OCI-LY7 (cell line): ENCODE measurements around the gene SLC25A45. TPM values are rescaled to one million over a fixed set of nuclear protein-coding genes. Genes with fewer than 3 reads are reported as not detected.

ENCODE experiments used
- BruUV-seq: library from RNA; stranded (reverse); fragments of 400-500 nt; replicated peaks from 2 replicates; lab custom pipeline; 2021; lab: Mats Ljungman, UMichigan
- CTCF ChIA-PET: fragments of 300-600 bp; sonication (Branson Sonifier 250); formaldehyde crosslinking; loops from one replicate; lab custom pipeline; 2022; ENCODE audit warnings: antibody characterized with exemption; ENCODE audit not compliant: unreplicated experiment; lab: Charles Lee
- POLR2A ChIA-PET: fragments of 300-600 bp; sonication (Branson Sonifier 250); formaldehyde crosslinking; loops from one replicate; lab custom pipeline; 2022; ENCODE audit warnings: antibody characterized with exemption; lab: Charles Lee
- DNase-seq: peaks from one replicate; pipeline ENCODE4 v3.0.0-alpha.2; 2015; ENCODE audit warnings: low spot score
- H2AFZ ChIP-seq: fragments of 200-600 bp; sonication (generic), shearing (Covaris generic); 2 replicates; pipeline ENCODE4 v1.6.1; 2014; ENCODE audit warnings: mild to moderate bottlenecking, antibody characterized with exemption, low read length, moderate library complexity
- H3K27ac ChIP-seq: fragments of 200-600 bp; sonication (generic); 2 replicates; pipeline ENCODE4 v1.5.1; 2014; ENCODE audit warnings: mixed run types, low read depth, mild to moderate bottlenecking, moderate library complexity, low read length, inconsistent platforms; ENCODE audit not compliant: poor library complexity, severe bottlenecking
- H3K36me3 ChIP-seq: fragments of 200-600 bp; sonication (generic); 2 replicates; pipeline ENCODE4 v1.6.1; 2014; ENCODE audit warnings: mild to moderate bottlenecking, antibody characterized with exemption, low read length, moderate library complexity, mixed read lengths; ENCODE audit not compliant: insufficient read depth
- H3K4me1 ChIP-seq: fragments of 200-600 bp; sonication (generic); 2 replicates; pipeline ENCODE4 v1.5.1; 2014; ENCODE audit warnings: mild to moderate bottlenecking, low read length; ENCODE audit not compliant: insufficient read depth, poor library complexity, severe bottlenecking
- H3K4me2 ChIP-seq: fragments of 200-600 bp; sonication (generic); 2 replicates; pipeline ENCODE4 v1.6.1; 2014; ENCODE audit warnings: mild to moderate bottlenecking, low read length
- H3K4me3 ChIP-seq: fragments of 200-600 bp; sonication (generic); 2 replicates; pipeline ENCODE4 v1.5.1; 2014; ENCODE audit warnings: mild to moderate bottlenecking, low read depth, low read length; ENCODE audit not compliant: poor library complexity, severe bottlenecking
- H3K79me2 ChIP-seq: fragments of 200-600 bp; sonication (generic); 2 replicates; pipeline ENCODE4 v1.6.1; 2016; ENCODE audit warnings: low read depth, mild to moderate bottlenecking, low read length, moderate library complexity, mixed read lengths; ENCODE audit not compliant: insufficient read depth
- H3K9me2 ChIP-seq: fragments of 200-600 bp; sonication (generic); 2 replicates; pipeline ENCODE4 v1.6.1; 2016; ENCODE audit warnings: mild to moderate bottlenecking, low read length, mixed read lengths; ENCODE audit not compliant: insufficient read depth
- H3K9me3 ChIP-seq: fragments of 200-600 bp; sonication (generic); 2 replicates; pipeline ENCODE4 v1.6.1; 2014; ENCODE audit warnings: mild to moderate bottlenecking, mixed run types, low read length, mixed read lengths
- H4K20me1 ChIP-seq: fragments of 200-600 bp; sonication (generic); 2 replicates; pipeline ENCODE4 v1.6.1; 2014; ENCODE audit warnings: mild to moderate bottlenecking, antibody characterized with exemption, low read length, moderate library complexity, mixed read lengths; ENCODE audit not compliant: insufficient read depth
- CTCF ChIP-seq: fragments of 200-600 bp; sonication (generic); conservative IDR thresholded peaks from 2 replicates; pipeline ENCODE4 v1.5.1; 2014; ENCODE audit warnings: mild to moderate bottlenecking, antibody characterized with exemption, low read length, moderate library complexity, mixed read lengths
- EZH2phosphoT487 ChIP-seq: fragments of 200-600 bp; sonication (generic); IDR thresholded peaks from 2 replicates; pipeline ENCODE4 v1.6.1; 2018; ENCODE audit warnings: low read depth, borderline replicate concordance, mild to moderate bottlenecking, mixed run types, antibody characterized with exemption, low read length, moderate library complexity, mixed read lengths
- intact Hi-C: fragments of 100-400 bp; cut with micrococcal nuclease; formaldehyde crosslinking; loops from one replicate; pipeline ENCODE4 v1.10.0; 2022; ENCODE audit not compliant: unreplicated experiment
- total RNA-seq, 2 experiments: library from RNA; depleted of rRNA in 1 of 2; stranded (reverse); fragments of >200 nt in 1 of 2; shearing (Covaris generic) in 1 of 2; gene quantifications; 2 replicates each; pipeline ENCODE4 v1.2.3, GENCODE V29; 2014 to 2022

Gene SLC25A45
- total RNA-seq, 2 experiments from 2014 or later, result 7.0 to 20.7 TPM

DNA sequence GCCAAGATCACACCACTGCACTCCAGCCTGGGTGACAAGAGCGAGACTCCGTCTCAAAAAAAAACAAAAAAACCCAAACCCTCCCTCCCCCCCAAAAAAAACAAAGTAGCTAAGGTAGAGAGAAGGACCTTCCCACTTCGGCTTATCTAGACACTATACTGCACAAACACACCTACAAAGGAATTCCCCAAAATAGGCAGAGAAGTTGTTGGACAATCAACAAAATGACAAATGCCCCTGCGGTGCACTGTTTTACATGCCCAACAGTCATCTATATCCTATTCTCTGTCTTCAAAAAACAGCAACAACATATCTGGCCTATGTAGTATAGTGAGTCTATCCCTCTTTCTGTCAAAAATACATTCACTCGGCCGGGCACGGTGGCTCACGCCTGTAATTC, 55.4 kb downstream of the SLC25A45 start:
- peaks cover 8% of the 10 kb centered on the region for H3K4me1 ChIP-seq
- TF ChIP-seq EZH2phosphoT487 (no peak), CTCF (no peak)
- no peak overlapping the region for H3K27ac ChIP-seq
- no peaks in the 10 kb centered on the region for H3K79me2 ChIP-seq
- POLR2A ChIA-PET, result interaction anchor here (0.6 kb wide), 1 partner anchor 1144 kb away, joined by 3 read pairs; no protein-coding TSS in a partner anchor
- H2AFZ ChIP-seq, result no peak overlapping the region
- no peaks in the 10 kb centered on the region for H3K36me3 ChIP-seq
- no peak overlapping the region for H3K4me3 ChIP-seq
- H3K9me3 ChIP-seq, result no peaks in the 10 kb centered on the region
- no peak for DNase-seq
- H3K4me2 ChIP-seq, result no peak overlapping the region
- CTCF ChIA-PET, result no interaction called here
- no peaks in the 10 kb centered on the region for H3K9me2 ChIP-seq
- no TSS peak for BruUV-seq
- intact Hi-C loops, result no loop called here
- H4K20me1 ChIP-seq, result no peaks in the 10 kb centered on the region

DNA sequence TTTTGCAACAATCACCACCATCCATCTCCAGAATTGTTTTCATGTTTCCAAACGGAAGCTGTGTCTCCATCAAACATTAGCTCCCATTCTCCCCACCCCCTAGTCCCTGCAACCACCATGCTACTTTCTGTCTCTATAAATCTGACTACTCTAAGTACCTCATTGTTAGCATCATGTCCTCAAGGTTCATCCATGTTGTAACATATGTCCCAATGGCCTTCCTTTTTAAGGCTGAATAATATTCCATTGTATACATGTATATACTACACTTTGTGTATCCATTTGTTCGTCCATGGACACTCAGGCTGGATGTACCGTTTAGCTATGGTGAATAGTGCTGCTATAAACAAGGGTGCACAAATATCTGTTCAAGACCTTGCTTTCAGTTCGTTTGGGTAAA, 57.0 kb downstream of the SLC25A45 start:
- Histone ChIP-seq H3K4me3 (no peak overlapping the region), H4K20me1 (no peaks in the 10 kb centered on the region), H3K79me2 (no peaks in the 10 kb centered on the region), H3K36me3 (no peaks in the 10 kb centered on the region), H3K4me1 (peaks cover 8% of the 10 kb centered on the region), H3K9me2 (no peaks in the 10 kb centered on the region), H2AFZ (no peak overlapping the region), H3K27ac (no peak overlapping the region), H3K9me3 (no peaks in the 10 kb centered on the region), H3K4me2 (no peak overlapping the region)
- no TSS peak for BruUV-seq
- ChIA-PET POLR2A (no interaction called here), CTCF (no interaction called here)
- intact Hi-C loops, result no loop called here
- no peak for TF ChIP-seq EZH2phosphoT487
- no peak for DNase-seq

Other genes with a start within 250 kb of the SLC25A45 start
- gene SYVN1, start 248.1 kb downstream of the SLC25A45 start, total RNA-seq (2014; rRNA removed; shearing (Covaris generic)), result 102 and 134 TPM in 2 replicates
- 310 and 320 TPM in 2 replicates for gene SYVN1, start 248.1 kb downstream of the SLC25A45 start, total RNA-seq (2022)
- not detected in 2 replicates for gene SPDYC, start 212.4 kb downstream of the SLC25A45 start, total RNA-seq (2014; rRNA removed; shearing (Covaris generic))
- gene SPDYC, start 212.4 kb downstream of the SLC25A45 start, total RNA-seq (2022), result not detected in 2 replicates
- 66.9 and 89.9 TPM in 2 replicates for gene CAPN1, start 200.7 kb downstream of the SLC25A45 start, total RNA-seq (2014; rRNA removed; shearing (Covaris generic))
- gene CAPN1, start 200.7 kb downstream of the SLC25A45 start, total RNA-seq (2022), result 111 and 118 TPM in 2 replicates
- 47.5 and 50.0 TPM in 2 replicates for gene POLA2, start 120.7 kb downstream of the SLC25A45 start, total RNA-seq (2014; rRNA removed; shearing (Covaris generic))
- 89.1 and 103 TPM in 2 replicates for gene POLA2, start 120.7 kb downstream of the SLC25A45 start, total RNA-seq (2022)
- gene CDC42EP2, start 67.8 kb downstream of the SLC25A45 start, total RNA-seq (2014; rRNA removed; shearing (Covaris generic)), result not detected in 2 replicates
- gene CDC42EP2, start 67.8 kb downstream of the SLC25A45 start, total RNA-seq (2022), result 1.7 and 3.9 TPM in 2 replicates
- 38.5 and 39.9 TPM in 2 replicates for gene DPF2, start 48.8 kb downstream of the SLC25A45 start, total RNA-seq (2014; rRNA removed; shearing (Covaris generic))
- gene DPF2, start 48.8 kb downstream of the SLC25A45 start, total RNA-seq (2022), result 62.2 and 64.2 TPM in 2 replicates
- 2.2 and 2.7 TPM in 2 replicates for gene TIGD3, start 27.9 kb downstream of the SLC25A45 start, total RNA-seq (2014; rRNA removed; shearing (Covaris generic))
- gene TIGD3, start 27.9 kb downstream of the SLC25A45 start, total RNA-seq (2022), result 2.0 TPM in 2 replicates
- 36.7 and 55.8 TPM in 2 replicates for gene FRMD8, start 4.0 kb upstream of the SLC25A45 start, total RNA-seq (2014; rRNA removed; shearing (Covaris generic))
- 31.5 and 37.6 TPM in 2 replicates for gene FRMD8, start 4.0 kb upstream of the SLC25A45 start, total RNA-seq (2022)
- 30.1 and 52.2 TPM in 2 replicates for gene NEAT1, start 40.2 kb upstream of the SLC25A45 start, total RNA-seq (2014; rRNA removed; shearing (Covaris generic))
- gene NEAT1, start 40.2 kb upstream of the SLC25A45 start, total RNA-seq (2022), result 390 and 440 TPM in 2 replicates
- gene MALAT1, start 116.4 kb upstream of the SLC25A45 start, total RNA-seq (2014; rRNA removed; shearing (Covaris generic)), result 3,446 and 3,598 TPM in 2 replicates
- gene MALAT1, start 116.4 kb upstream of the SLC25A45 start, total RNA-seq (2022), result 5,974 and 7,097 TPM in 2 replicates
- 43.2 and 56.8 TPM in 2 replicates for gene SCYL1, start 142.4 kb upstream of the SLC25A45 start, total RNA-seq (2014; rRNA removed; shearing (Covaris generic))
- gene SCYL1, start 142.4 kb upstream of the SLC25A45 start, total RNA-seq (2022), result 62.9 and 70.0 TPM in 2 replicates
- 11.2 and 17.4 TPM in 2 replicates for gene LTBP3, start 175.7 kb upstream of the SLC25A45 start, total RNA-seq (2014; rRNA removed; shearing (Covaris generic))
- 10.0 and 13.8 TPM in 2 replicates for gene LTBP3, start 175.7 kb upstream of the SLC25A45 start, total RNA-seq (2022)
- 37.7 and 60.4 TPM in 2 replicates for gene ZNRD2, start 187.8 kb upstream of the SLC25A45 start, total RNA-seq (2014; rRNA removed; shearing (Covaris generic))
- gene ZNRD2, start 187.8 kb upstream of the SLC25A45 start, total RNA-seq (2022), result 35.9 and 43.4 TPM in 2 replicates
- gene FAM89B, start 189.9 kb upstream of the SLC25A45 start, total RNA-seq (2014; rRNA removed; shearing (Covaris generic)), result 16.1 and 26.4 TPM in 2 replicates
- gene FAM89B, start 189.9 kb upstream of the SLC25A45 start, total RNA-seq (2022), result 17.9 and 25.3 TPM in 2 replicates
- gene EHBP1L1, start 193.4 kb upstream of the SLC25A45 start, total RNA-seq (2014; rRNA removed; shearing (Covaris generic)), result 59.6 and 59.7 TPM in 2 replicates
- 71.6 and 80.3 TPM in 2 replicates for gene EHBP1L1, start 193.4 kb upstream of the SLC25A45 start, total RNA-seq (2022)
- 1.4 TPM in 1 of 2 replicates, not detected in the other for gene KCNK7, start 213.2 kb upstream of the SLC25A45 start, total RNA-seq (2014; rRNA removed; shearing (Covaris generic))
- 0.68 and 1.6 TPM in 2 replicates for gene KCNK7, start 213.2 kb upstream of the SLC25A45 start, total RNA-seq (2022)
- 32.0 and 33.4 TPM in 2 replicates for gene MAP3K11, start 231.6 kb upstream of the SLC25A45 start, total RNA-seq (2014; rRNA removed; shearing (Covaris generic))
- 50.6 and 53.2 TPM in 2 replicates for gene MAP3K11, start 231.6 kb upstream of the SLC25A45 start, total RNA-seq (2022)
- gene PCNX3, start 233.1 kb upstream of the SLC25A45 start, total RNA-seq (2014; rRNA removed; shearing (Covaris generic)), result 29.9 and 36.2 TPM in 2 replicates
- 66.7 and 70.7 TPM in 2 replicates for gene PCNX3, start 233.1 kb upstream of the SLC25A45 start, total RNA-seq (2022)